Skeletal muscle cell (primary cell): ENCODE measurements around the gene SLC8A1.

Source experiments
- DNase-seq: peaks from one replicate; pipeline ENCODE4 v3.0.0-alpha.2; 2010; ENCODE audit warnings: low read depth
- H3K4me3 ChIP-seq: 2 replicates; pipeline ENCODE4 v1.5.1; 2011; ENCODE audit warnings: low read depth, mild to moderate bottlenecking, control low read depth, low read length, moderate library complexity

SLC8A1 gene

GRCh38 chr2:40260437-40260836 is 191.5 kb downstream of the SLC8A1 start:
- no peak for DNase-seq
- H3K4me3 ChIP-seq = no peak overlapping the region

GRCh38 chr2:40259900-40260299 is 192.0 kb downstream of the SLC8A1 start:
- no peak overlapping the region for H3K4me3 ChIP-seq
- DNase-seq = no peak

GRCh38 chr2:40258135-40258457 is 193.8 kb downstream of the SLC8A1 start:
- no peak overlapping the region for H3K4me3 ChIP-seq
- DNase-seq = no peak

- no peak overlapping the region for H3K4me3 ChIP-seq
- DNase-seq = no peak
These were observed 194.4 kb downstream of the SLC8A1 start for GRCh38 chr2:40257340-40258134.

- H3K4me3 ChIP-seq = no peak overlapping the region
- no peak for DNase-seq
These were observed 195.2 kb downstream of the SLC8A1 start for GRCh38 chr2:40256649-40257048.

- DNase-seq = no peak
- H3K4me3 ChIP-seq = no peak overlapping the region
These were observed 195.9 kb downstream of the SLC8A1 start for GRCh38 chr2:40256008-40256407.

GRCh38 chr2:40255103-40255502 is 196.8 kb downstream of the SLC8A1 start:
- DNase-seq = no peak
- H3K4me3 ChIP-seq = no peak overlapping the region

- H3K4me3 ChIP-seq = no peak overlapping the region
- DNase-seq = no peak
These were observed 197.3 kb downstream of the SLC8A1 start for GRCh38 chr2:40254611-40255010.

GRCh38 chr2:40251137-40251536 is 200.8 kb downstream of the SLC8A1 start:
- no peak for DNase-seq
- H3K4me3 ChIP-seq = no peak overlapping the region

- no peak overlapping the region for H3K4me3 ChIP-seq
- no peak for DNase-seq
These were observed 202.3 kb downstream of the SLC8A1 start for GRCh38 chr2:40249577-40249976.

- no peak for DNase-seq
- H3K4me3 ChIP-seq = no peak overlapping the region
These were observed 203.6 kb downstream of the SLC8A1 start for GRCh38 chr2:40248294-40248693.

GRCh38 chr2:40244675-40245074 is 207.2 kb downstream of the SLC8A1 start:
- no peak for DNase-seq
- H3K4me3 ChIP-seq = no peak overlapping the region

GRCh38 chr2:40244251-40244650 is 207.6 kb downstream of the SLC8A1 start:
- DNase-seq = no peak
- H3K4me3 ChIP-seq = no peak overlapping the region

- H3K4me3 ChIP-seq = no peak overlapping the region
- peak; percentile 77 for DNase-seq
These were observed 208.2 kb downstream of the SLC8A1 start for GRCh38 chr2:40243581-40244187.

GRCh38 chr2:40242315-40242714 is 209.6 kb downstream of the SLC8A1 start:
- no peak overlapping the region for H3K4me3 ChIP-seq
- DNase-seq = no peak

GRCh38 chr2:40240070-40240469 is 211.8 kb downstream of the SLC8A1 start:
- no peak overlapping the region for H3K4me3 ChIP-seq
- peak; percentile 96 for DNase-seq

- no peak overlapping the region for H3K4me3 ChIP-seq
- DNase-seq = no peak
These were observed 221.0 kb downstream of the SLC8A1 start for GRCh38 chr2:40230707-40231432.

GRCh38 chr2:40230186-40230585 is 221.7 kb downstream of the SLC8A1 start:
- no peak overlapping the region for H3K4me3 ChIP-seq
- no peak for DNase-seq

- no peak for DNase-seq
- no peak overlapping the region for H3K4me3 ChIP-seq
These were observed 223.6 kb downstream of the SLC8A1 start for GRCh38 chr2:40228310-40228709.

- H3K4me3 ChIP-seq = no peak overlapping the region
- DNase-seq = no peak
These were observed 224.7 kb downstream of the SLC8A1 start for GRCh38 chr2:40227210-40227609.

GRCh38 chr2:40226637-40227036 is 225.3 kb downstream of the SLC8A1 start:
- no peak for DNase-seq
- no peak overlapping the region for H3K4me3 ChIP-seq
